B cell (primary cell): ENCODE results near the gene MBNL1. TPM values are rescaled to one million over a fixed set of nuclear protein-coding genes. Genes with fewer than 3 reads are reported as not detected.
A peak's percentile ranks its signal among the peaks of the same experiment; 100 is the strongest.

Experiments
- ATAC-seq: fragments of 200-7000 bp; cut with Tn5 transposase; one replicate; pipeline ENCODE4 v1.10.0; 2021; ENCODE audit warnings: low read depth, mild to moderate bottlenecking, moderate number of reproducible peaks, moderate library complexity
- CTCF ChIA-PET: fragments of 350-600 bp; sonication (Branson Sonifier 250); formaldehyde crosslinking; loops from one replicate; lab custom pipeline; 2021; ENCODE audit warnings: antibody characterized with exemption, inconsistent platforms; lab: Charles Lee
- POLR2A ChIA-PET: fragments of 350-600 bp; sonication (Branson Sonifier 250); formaldehyde crosslinking; loops from one replicate; lab custom pipeline; 2021; ENCODE audit warnings: antibody characterized with exemption; lab: Charles Lee
- DNase-seq: peaks from one replicate; pipeline ENCODE4 v3.0.0; 2013
- H2AFZ ChIP-seq: 2 replicates; pipeline ENCODE4 v1.6.1; 2012; ENCODE audit warnings: mild to moderate bottlenecking, low read depth, low read length; ENCODE audit not compliant: insufficient read depth, poor library complexity, severe bottlenecking
- H3K27ac ChIP-seq, 2 donors: 1 replicate in 1 of 2; 2 replicates in 1 of 2; pipeline ENCODE4 v1.5.1; 2012 to 2013; ENCODE audit warnings: low read length in 2 of 2, mild to moderate bottlenecking in 2 of 2, moderate library complexity in 1 of 2
- H3K27me3 ChIP-seq, 4 experiments: fragments of 200-600 bp in 1 of 4; sonication (generic) in 1 of 4; replicated peaks in 1 of 4; 1 replicate in 2 of 4; 2 replicates in 2 of 4; pipeline versions ENCODE4 v1.6.1 to v1.7.0; 2013 to 2016; ENCODE audit warnings: low read length in 3 of 4, mild to moderate bottlenecking in 2 of 4, mixed read lengths in 1 of 4, moderate library complexity in 1 of 4; ENCODE audit not compliant: insufficient read depth in 4 of 4, control insufficient read depth in 3 of 4; ENCODE audit errors: control extremely low read depth in 1 of 4
- H3K36me3 ChIP-seq, 2 experiments: replicated peaks in 1 of 2; 1 replicate in 1 of 2; 2 replicates in 1 of 2; pipeline versions ENCODE4 v1.6.1 to v1.7.1; 2013; ENCODE audit warnings: low read length in 1 of 2; ENCODE audit not compliant: insufficient read depth in 2 of 2, control insufficient read depth in 1 of 2; ENCODE audit errors: control extremely low read depth in 1 of 2, extremely low read depth in 1 of 2
- H3K4me1 ChIP-seq, 2 donors: fragments of 200-600 bp in 1 of 2; sonication (generic) in 1 of 2; 1 replicate in 1 of 2; 2 replicates in 1 of 2; pipeline versions ENCODE4 v1.5.1 to v1.6.1; 2013 to 2017; ENCODE audit warnings: low read length in 2 of 2; ENCODE audit not compliant: control insufficient read depth in 2 of 2, insufficient read depth in 2 of 2
- H3K4me2 ChIP-seq: replicated peaks from 2 replicates; pipeline ENCODE3; 2012; ENCODE audit warnings: mild to moderate bottlenecking, low read depth, low read length; ENCODE audit not compliant: poor library complexity, severe bottlenecking
- H3K4me3 ChIP-seq, 5 experiments: fragments of 200-600 bp in 1 of 5; sonication (generic) in 1 of 5; 1 replicate in 3 of 5; 2 replicates in 2 of 5; pipeline versions ENCODE4 v1.5.1 to v1.7.0; 2011 to 2016; ENCODE audit warnings: low read length in 4 of 5, mild to moderate bottlenecking in 4 of 5, low read depth in 2 of 5, control low read depth in 1 of 5, moderate library complexity in 1 of 5; ENCODE audit not compliant: insufficient read depth in 1 of 5; ENCODE audit errors: control extremely low read depth in 1 of 5, extremely low read depth in 1 of 5
- H3K79me2 ChIP-seq: fragments of 200-600 bp; sonication (generic); one replicate; pipeline ENCODE4 v1.6.0; 2016; ENCODE audit warnings: low read length; ENCODE audit not compliant: control insufficient read depth, insufficient read depth
- H3K9ac ChIP-seq: fragments of 200-600 bp; sonication (generic); 2 replicates; pipeline ENCODE4 v1.6.1; 2017; ENCODE audit warnings: mild to moderate bottlenecking, low read length, moderate library complexity
- H3K9me3 ChIP-seq, 3 donors: one replicate each; pipeline versions ENCODE4 v1.6.1 to v1.7.1; 2013; ENCODE audit warnings: low read length in 2 of 3; ENCODE audit not compliant: control insufficient read depth in 2 of 3, insufficient read depth in 1 of 3; ENCODE audit errors: control extremely low read depth in 1 of 3
- H4K20me1 ChIP-seq: 2 replicates; pipeline ENCODE4 v1.6.0; 2012; ENCODE audit warnings: mild to moderate bottlenecking, low read length; ENCODE audit not compliant: insufficient read depth, control insufficient read depth, poor library complexity, severe bottlenecking
- H3K27ac Mint-ChIP-seq: one replicate; pipeline ENCODE4 v1.8.0; 2021; ENCODE audit warnings: mixed read lengths
- H3K27me3 Mint-ChIP-seq: one replicate; pipeline ENCODE4 v1.8.0; 2021; ENCODE audit warnings: mixed read lengths
- H3K4me1 Mint-ChIP-seq: one replicate; pipeline ENCODE4 v1.8.0; 2021; ENCODE audit warnings: mixed read lengths
- H3K4me3 Mint-ChIP-seq: one replicate; pipeline ENCODE4 v1.8.0; 2021; ENCODE audit warnings: mixed read lengths
- H3K9me3 Mint-ChIP-seq: one replicate; pipeline ENCODE4 v1.8.0; 2022; ENCODE audit warnings: mixed read lengths; ENCODE audit not compliant: insufficient read depth
- EZH2 ChIP-seq: IDR thresholded peaks from 2 replicates; pipeline ENCODE4 v1.6.1; 2012; ENCODE audit warnings: borderline replicate concordance, low read depth, mild to moderate bottlenecking, moderate library complexity, low read length; ENCODE audit not compliant: insufficient read depth, poor library complexity, severe bottlenecking
- WGBS: methylation state at CpG from one replicate; pipeline ENCODE4 v1.1.5; 2013; ENCODE audit warnings: missing lambda C conversion rate; ENCODE audit not compliant: insufficient coverage; 5-methylcytosine and 5-hydroxymethylcytosine counted together
- intact Hi-C: fragments of 100-400 bp; cut with micrococcal nuclease; formaldehyde crosslinking; loops from one replicate; pipeline ENCODE4 v1.10.0; 2022
- polyA plus RNA-seq: library from polyadenylated mRNA; depleted of rRNA; stranded (reverse); fragments of >200 nt; gene quantifications from 2 replicates; pipeline ENCODE4 v1.2.3, GENCODE V29; 2012
- total RNA-seq, 2 donors: library from RNA; stranded (reverse); fragments of 120-200 nt in 1 of 2; gene quantifications; 1 replicate in 1 of 2; 2 replicates in 1 of 2; pipeline versions ENCODE4 v1.2.3 to v1.2.4, GENCODE V29; 2013 to 2022
- TF ChIP-seq, protein P1 (sequence below): fragments of 200-600 bp; IDR thresholded peaks from one replicate; pipeline ENCODE4 v1.8.0; 2022; ENCODE audit warnings: antibody characterized with exemption, mild to moderate bottlenecking

MBNL1 gene
- total and polyA plus RNA-seq, 2 donors (not counting 1 experiment from before 2014, with no cell fraction given) = 195 to 505 TPM

DNA sequence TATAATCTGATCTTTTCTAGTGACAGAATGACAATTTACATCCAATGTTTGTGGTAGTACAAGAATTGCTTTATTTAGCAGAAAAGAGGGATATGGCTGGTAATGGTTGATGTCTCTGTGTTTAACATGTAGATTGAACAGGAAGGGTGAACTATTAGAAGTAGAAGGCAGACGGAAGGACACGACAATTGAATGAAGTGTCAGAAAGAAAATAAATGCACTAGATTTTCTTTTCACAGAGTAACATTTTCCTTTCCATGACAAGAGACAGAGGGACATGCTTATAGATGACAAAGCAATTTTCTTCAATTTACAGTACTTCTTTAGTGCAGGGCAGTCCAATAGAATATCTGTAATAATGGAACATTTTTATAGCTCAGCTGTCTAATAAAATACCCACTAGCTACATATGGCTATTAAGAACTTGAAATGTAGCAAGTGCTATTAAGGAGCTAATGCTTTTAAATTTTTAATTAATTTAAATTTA lies 48.9 kb upstream of the MBNL1 start:
- ChIA-PET CTCF (interaction anchor here (0.8 to 3.7 kb wide), 4 partner anchors 14 to 36 kb away, joined by 3 to 14 read pairs (median 5); no protein-coding TSS in a partner anchor), POLR2A (interaction anchor here (2.4 kb wide), 1 partner anchor 24 kb away, joined by 6 read pairs; no protein-coding TSS in a partner anchor)
- Histone ChIP-seq H4K20me1 (no peaks in the 10 kb centered on the region), H2AFZ (peak overlapping the region; percentile 67), H3K4me3 (no peak overlapping the region), H3K27ac (no peak overlapping the region), H3K4me1 (peaks cover 24 to 48% of the 10 kb centered on the region in 2 donors), H3K9me3 (peaks cover 0 to 7% (median 0%) of the 10 kb centered on the region in 3 donors), H3K27me3 (no peaks in the 10 kb centered on the region), H3K79me2 (peaks cover 21% of the 10 kb centered on the region), H3K4me2 (peak overlapping the region; percentile 51), H3K9ac (no peak overlapping the region), H3K36me3 (no peaks in the 10 kb centered on the region)
- Mint-ChIP-seq H3K27me3 (no peaks in the 10 kb centered on the region), H3K9me3 (no peaks in the 10 kb centered on the region), H3K27ac (no peak overlapping the region), H3K4me1 (peaks cover 53% of the 10 kb centered on the region), H3K4me3 (no peak overlapping the region)
- ATAC-seq (no peak), DNase-seq (no peak)
- TF ChIP-seq, protein P1, sequence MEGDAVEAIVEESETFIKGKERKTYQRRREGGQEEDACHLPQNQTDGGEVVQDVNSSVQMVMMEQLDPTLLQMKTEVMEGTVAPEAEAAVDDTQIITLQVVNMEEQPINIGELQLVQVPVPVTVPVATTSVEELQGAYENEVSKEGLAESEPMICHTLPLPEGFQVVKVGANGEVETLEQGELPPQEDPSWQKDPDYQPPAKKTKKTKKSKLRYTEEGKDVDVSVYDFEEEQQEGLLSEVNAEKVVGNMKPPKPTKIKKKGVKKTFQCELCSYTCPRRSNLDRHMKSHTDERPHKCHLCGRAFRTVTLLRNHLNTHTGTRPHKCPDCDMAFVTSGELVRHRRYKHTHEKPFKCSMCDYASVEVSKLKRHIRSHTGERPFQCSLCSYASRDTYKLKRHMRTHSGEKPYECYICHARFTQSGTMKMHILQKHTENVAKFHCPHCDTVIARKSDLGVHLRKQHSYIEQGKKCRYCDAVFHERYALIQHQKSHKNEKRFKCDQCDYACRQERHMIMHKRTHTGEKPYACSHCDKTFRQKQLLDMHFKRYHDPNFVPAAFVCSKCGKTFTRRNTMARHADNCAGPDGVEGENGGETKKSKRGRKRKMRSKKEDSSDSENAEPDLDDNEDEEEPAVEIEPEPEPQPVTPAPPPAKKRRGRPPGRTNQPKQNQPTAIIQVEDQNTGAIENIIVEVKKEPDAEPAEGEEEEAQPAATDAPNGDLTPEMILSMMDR = no peak
- no peak for TF ChIP-seq EZH2
- intact Hi-C loops = loop anchor here (2.0 kb wide), 1 partner anchor 15 kb away; no protein-coding TSS in a partner anchor
- no CpG with 5 or more reads among the region's 2 CpGs for WGBS

DNA sequence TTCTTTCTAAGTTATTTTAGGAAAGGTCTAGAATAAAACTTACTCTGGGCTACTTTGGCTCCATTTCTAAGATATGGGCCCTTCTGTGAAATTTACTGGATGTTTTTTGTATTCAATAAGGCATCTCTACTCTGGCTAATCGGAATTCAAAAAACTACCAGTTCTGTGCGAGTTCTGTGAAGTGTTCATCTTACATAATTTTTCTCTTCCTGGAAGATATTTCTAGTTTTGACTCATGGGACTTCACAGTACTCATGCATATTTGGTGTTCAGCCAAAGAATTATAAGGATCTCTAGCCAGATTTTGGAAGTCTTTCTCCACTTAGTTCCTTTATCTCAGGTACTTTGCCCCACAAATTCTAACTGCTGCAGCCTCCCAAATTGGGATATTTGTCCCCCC lies 46.4 kb upstream of the MBNL1 start:
- H3K27me3 Mint-ChIP-seq = no peaks in the 10 kb centered on the region
- H4K20me1 ChIP-seq = no peaks in the 10 kb centered on the region
- intact Hi-C loops = loop anchor here (2.0 kb wide), 1 partner anchor 20 kb away; no protein-coding TSS in a partner anchor
- peaks cover 33% of the 10 kb centered on the region for H3K79me2 ChIP-seq
- no peaks in the 10 kb centered on the region for H3K27me3 ChIP-seq
- no peaks in the 10 kb centered on the region for H3K36me3 ChIP-seq
- H3K4me2 ChIP-seq = peak overlapping the region; percentile 25
- peaks cover 59% of the 10 kb centered on the region for H3K4me1 Mint-ChIP-seq
- peak overlapping the region in 1 of 2 donors; percentile 39 for H3K27ac ChIP-seq
- peaks cover 0 to 1% (median 0%) of the 10 kb centered on the region in 3 donors for H3K9me3 ChIP-seq
- no peak overlapping the region for H3K4me3 ChIP-seq
- ChIA-PET CTCF (interaction anchor here (1.4 kb wide), 1 partner anchor 39 kb away, joined by 3 read pairs; no protein-coding TSS in a partner anchor), POLR2A (interaction anchor here (0.6 kb wide), 1 partner anchor 21 kb away, joined by 3 read pairs; no protein-coding TSS in a partner anchor)
- H3K4me1 ChIP-seq = peaks cover 26 to 56% of the 10 kb centered on the region in 2 donors
- TF ChIP-seq, protein P1 = no peak
- TF ChIP-seq EZH2 = no peak
- peak overlapping the region; percentile 78 for H3K27ac Mint-ChIP-seq
- peak overlapping the region; percentile 51 for H3K4me3 Mint-ChIP-seq
- no peak overlapping the region for H3K9ac ChIP-seq
- DNase-seq (no peak), ATAC-seq (no peak)
- no CpG with 5 or more reads among the region's 2 CpGs for WGBS
- H2AFZ ChIP-seq = peak overlapping the region; percentile 41
- H3K9me3 Mint-ChIP-seq = no peaks in the 10 kb centered on the region
